ENCODE results near the gene DTNBP1.

GRCh38 chr6:15515226-15515625 lies 147.6 kb downstream of the DTNBP1 start:
- no peak for TF ChIP-seq CTCF (conservative IDR thresholded peaks at IDR 0.05; ENCODE audit: low read depth, low read length)
- no peak for TF ChIP-seq EZH2 (IDR thresholded peaks at IDR 0.05; ENCODE audit: borderline replicate concordance, low read depth, low read length, poor library complexity, severe bottlenecking)

Measured in A673 (cell line).